CD4-positive, alpha-beta T cell (primary cell): ENCODE measurements around the gene SKOR1. TPM values are rescaled to one million over a fixed set of nuclear protein-coding genes. Genes with fewer than 3 reads are reported as not detected.

Experiments used
- ATAC-seq: fragments of 200-7000 bp; cut with Tn5 transposase; one replicate; pipeline ENCODE4 v1.10.0; 2022; ENCODE audit warnings: mild to moderate bottlenecking; ENCODE audit not compliant: poor library complexity
- CTCF ChIA-PET: fragments of 350-600 bp; sonication (Branson Sonifier 250); formaldehyde crosslinking; loops from one replicate; lab custom pipeline; 2021; ENCODE audit warnings: antibody characterized with exemption, inconsistent platforms; lab: Charles Lee
- POLR2A ChIA-PET: fragments of 350-600 bp; sonication (Branson Sonifier 250); formaldehyde crosslinking; loops from one replicate; lab custom pipeline; 2021; ENCODE audit warnings: antibody characterized with exemption, inconsistent platforms; lab: Charles Lee
- DNase-seq, 14 experiments: peaks; one replicate each; pipeline ENCODE4 v3.0.0-alpha.2; 2013 to 2020; ENCODE audit warnings: mixed read lengths in 2 of 14
- H3K27ac ChIP-seq, 2 donors: one replicate each; pipeline versions ENCODE4 v1.5.1 to v1.7.0; 2013; ENCODE audit warnings: low read length in 2 of 2, low read depth in 1 of 2, mild to moderate bottlenecking in 1 of 2
- H3K27me3 ChIP-seq, 2 experiments: 1 replicate in 1 of 2; 2 replicates in 1 of 2; pipeline versions ENCODE4 v1.6.1 to v1.7.0; 2013; ENCODE audit warnings: low read length in 2 of 2, control low read depth in 1 of 2, mild to moderate bottlenecking in 1 of 2, moderate library complexity in 1 of 2; ENCODE audit not compliant: insufficient read depth in 2 of 2, control insufficient read depth in 1 of 2
- H3K36me3 ChIP-seq: one replicate; pipeline ENCODE4 v1.6.1; 2013; ENCODE audit warnings: low read length, control low read depth; ENCODE audit not compliant: insufficient read depth
- H3K4me1 ChIP-seq: one replicate; pipeline ENCODE4 v1.6.1; 2013; ENCODE audit warnings: low read length, control low read depth; ENCODE audit not compliant: insufficient read depth
- H3K4me3 ChIP-seq: one replicate; pipeline ENCODE4 v1.5.1; 2013; ENCODE audit warnings: mild to moderate bottlenecking, low read length, moderate library complexity
- H3K9me3 ChIP-seq, 2 experiments: 1 replicate in 1 of 2; 2 replicates in 1 of 2; pipeline versions ENCODE4 v1.6.1 to v1.7.0; 2013; ENCODE audit warnings: low read length in 2 of 2, mild to moderate bottlenecking in 2 of 2, control low read depth in 1 of 2, moderate library complexity in 1 of 2; ENCODE audit not compliant: control insufficient read depth in 1 of 2, insufficient read depth in 1 of 2
- H3K27ac Mint-ChIP-seq: one replicate; pipeline ENCODE4 v1.8.0; 2020; ENCODE audit warnings: mixed read lengths
- H3K27me3 Mint-ChIP-seq: one replicate; pipeline ENCODE4 v1.8.0; 2021; ENCODE audit warnings: mixed read lengths
- H3K36me3 Mint-ChIP-seq: one replicate; pipeline ENCODE4 v1.8.0; 2021; ENCODE audit warnings: low read depth, mixed read lengths
- H3K4me1 Mint-ChIP-seq: one replicate; pipeline ENCODE4 v1.8.0; 2021; ENCODE audit warnings: low read depth, mixed read lengths
- H3K4me3 Mint-ChIP-seq: one replicate; pipeline ENCODE4 v1.8.0; 2020; ENCODE audit warnings: mild to moderate bottlenecking, mixed read lengths
- H3K9me3 Mint-ChIP-seq: one replicate; pipeline ENCODE4 v1.8.0; 2020; ENCODE audit warnings: mixed read lengths
- intact Hi-C, 2 experiments: fragments of 100-400 bp; cut with DNase I in 1 of 2; cut with micrococcal nuclease in 1 of 2; formaldehyde crosslinking; loops; one replicate each; pipeline versions ENCODE4 v1.15.1 to v1.9.0; 2023 to 2025; cut with DNase I, micrococcal nuclease
- total RNA-seq, 174 experiments: library from RNA in 2 of 174; stranded (reverse) in 2 of 174; gene quantifications; one replicate each; pipeline ENCODE4 v1.2.3 and lab custom pipeline; 2021 to 2026
- TF ChIP-seq, protein P1 (sequence below): fragments of 200-600 bp; IDR thresholded peaks from one replicate; pipeline ENCODE4 v1.8.0; 2022; ENCODE audit warnings: antibody characterized with exemption, mild to moderate bottlenecking

The SKOR1 gene
- total RNA-seq, 2 experiments from 2014 or later: 1.8 to 2.2 TPM

DNA sequence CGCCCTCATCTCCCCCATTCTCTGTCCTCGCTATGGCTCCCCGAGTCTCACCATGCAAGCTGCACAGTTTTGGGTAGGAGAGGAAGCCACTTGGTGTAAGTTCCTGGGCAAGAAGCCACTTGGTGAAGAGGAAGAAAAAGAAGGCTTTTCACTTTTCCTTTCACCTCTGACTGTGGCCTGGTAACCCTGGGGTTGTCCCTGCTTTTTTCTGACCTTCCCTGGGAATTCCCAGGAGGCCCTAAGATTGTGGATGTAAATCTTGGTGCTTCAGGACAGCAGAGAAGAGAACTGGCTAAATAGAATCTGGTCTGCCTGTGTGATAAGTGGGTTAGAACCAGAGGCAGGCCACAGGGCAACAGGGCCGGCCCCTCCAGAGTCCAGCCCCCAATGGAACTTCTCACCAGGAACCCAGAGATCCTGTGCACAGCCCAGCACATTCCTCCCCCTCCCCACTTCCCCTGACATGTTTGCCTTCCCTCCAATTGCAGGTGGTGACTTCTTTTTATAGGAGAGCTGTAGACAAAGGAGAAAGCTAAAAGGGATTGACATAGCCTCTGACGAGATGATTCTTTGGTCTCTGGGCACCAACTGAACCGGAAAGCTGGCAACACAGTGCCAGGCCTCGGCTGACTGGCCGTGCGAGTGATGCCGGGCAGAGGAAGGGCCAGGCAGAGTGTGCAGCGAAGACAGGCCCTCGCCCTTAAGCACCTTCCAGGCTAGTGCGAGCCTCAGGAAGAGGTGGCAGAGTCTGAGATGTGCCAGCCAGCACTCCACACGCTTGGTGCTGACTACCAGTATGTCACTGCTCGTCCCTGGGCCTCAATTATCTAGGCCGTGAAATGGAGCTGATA is 19.4 kb upstream of the SKOR1 start:
- POLR2A ChIA-PET: no interaction called here
- H3K27ac Mint-ChIP-seq: no peak overlapping the region
- no peaks in the 10 kb centered on the region for H3K27me3 Mint-ChIP-seq
- no peaks in the 10 kb centered on the region for H3K9me3 Mint-ChIP-seq
- Histone ChIP-seq H3K4me1 (no peaks in the 10 kb centered on the region), H3K27ac (no peak overlapping the region), H3K9me3 (no peaks in the 10 kb centered on the region), H3K27me3 (no peaks in the 10 kb centered on the region), H3K36me3 (peaks cover 2% of the 10 kb centered on the region), H3K4me3 (no peak overlapping the region)
- TF ChIP-seq, protein P1, sequence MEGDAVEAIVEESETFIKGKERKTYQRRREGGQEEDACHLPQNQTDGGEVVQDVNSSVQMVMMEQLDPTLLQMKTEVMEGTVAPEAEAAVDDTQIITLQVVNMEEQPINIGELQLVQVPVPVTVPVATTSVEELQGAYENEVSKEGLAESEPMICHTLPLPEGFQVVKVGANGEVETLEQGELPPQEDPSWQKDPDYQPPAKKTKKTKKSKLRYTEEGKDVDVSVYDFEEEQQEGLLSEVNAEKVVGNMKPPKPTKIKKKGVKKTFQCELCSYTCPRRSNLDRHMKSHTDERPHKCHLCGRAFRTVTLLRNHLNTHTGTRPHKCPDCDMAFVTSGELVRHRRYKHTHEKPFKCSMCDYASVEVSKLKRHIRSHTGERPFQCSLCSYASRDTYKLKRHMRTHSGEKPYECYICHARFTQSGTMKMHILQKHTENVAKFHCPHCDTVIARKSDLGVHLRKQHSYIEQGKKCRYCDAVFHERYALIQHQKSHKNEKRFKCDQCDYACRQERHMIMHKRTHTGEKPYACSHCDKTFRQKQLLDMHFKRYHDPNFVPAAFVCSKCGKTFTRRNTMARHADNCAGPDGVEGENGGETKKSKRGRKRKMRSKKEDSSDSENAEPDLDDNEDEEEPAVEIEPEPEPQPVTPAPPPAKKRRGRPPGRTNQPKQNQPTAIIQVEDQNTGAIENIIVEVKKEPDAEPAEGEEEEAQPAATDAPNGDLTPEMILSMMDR: no peak
- no peak for ATAC-seq
- H3K4me3 Mint-ChIP-seq: no peak overlapping the region
- H3K4me1 Mint-ChIP-seq: no peaks in the 10 kb centered on the region
- peaks cover 36% of the 10 kb centered on the region for H3K36me3 Mint-ChIP-seq
- CTCF ChIA-PET: no interaction called here
- intact Hi-C loops: no loop called here
- DNase-seq: no peak

DNA sequence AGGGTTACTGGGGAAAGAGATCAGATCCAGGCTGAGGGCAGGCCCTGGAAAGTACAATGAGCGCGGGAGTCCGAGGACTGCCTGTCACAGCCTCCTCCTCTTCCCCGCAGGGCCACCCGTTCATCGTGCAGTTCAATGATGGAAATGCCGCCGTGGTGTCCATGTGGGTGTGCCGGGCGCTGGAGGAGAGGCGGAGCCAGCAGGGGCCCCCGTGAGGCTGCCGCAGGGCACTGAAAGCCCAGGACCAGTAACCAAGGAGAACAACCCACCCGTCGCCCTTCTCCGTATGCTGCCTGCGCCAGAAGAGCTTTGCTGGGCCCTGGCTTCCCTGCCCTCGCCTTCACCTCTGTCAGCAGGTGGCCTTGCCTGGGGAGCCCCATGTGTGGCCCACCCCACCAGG is 18.8 kb upstream of the SKOR1 start:
- CTCF ChIA-PET: no interaction called here
- H3K27me3 Mint-ChIP-seq: no peaks in the 10 kb centered on the region
- H3K4me3 Mint-ChIP-seq: no peak overlapping the region
- Histone ChIP-seq H3K9me3 (no peaks in the 10 kb centered on the region), H3K36me3 (peaks cover 2% of the 10 kb centered on the region), H3K27me3 (no peaks in the 10 kb centered on the region), H3K4me3 (no peak overlapping the region), H3K4me1 (no peaks in the 10 kb centered on the region), H3K27ac (no peak overlapping the region)
- POLR2A ChIA-PET: no interaction called here
- H3K27ac Mint-ChIP-seq: no peak overlapping the region
- intact Hi-C loops: no loop called here
- TF ChIP-seq, protein P1: no peak
- ATAC-seq (no peak), DNase-seq (no peak)
- peaks cover 32% of the 10 kb centered on the region for H3K36me3 Mint-ChIP-seq
- no peaks in the 10 kb centered on the region for H3K4me1 Mint-ChIP-seq
- no peaks in the 10 kb centered on the region for H3K9me3 Mint-ChIP-seq

DNA sequence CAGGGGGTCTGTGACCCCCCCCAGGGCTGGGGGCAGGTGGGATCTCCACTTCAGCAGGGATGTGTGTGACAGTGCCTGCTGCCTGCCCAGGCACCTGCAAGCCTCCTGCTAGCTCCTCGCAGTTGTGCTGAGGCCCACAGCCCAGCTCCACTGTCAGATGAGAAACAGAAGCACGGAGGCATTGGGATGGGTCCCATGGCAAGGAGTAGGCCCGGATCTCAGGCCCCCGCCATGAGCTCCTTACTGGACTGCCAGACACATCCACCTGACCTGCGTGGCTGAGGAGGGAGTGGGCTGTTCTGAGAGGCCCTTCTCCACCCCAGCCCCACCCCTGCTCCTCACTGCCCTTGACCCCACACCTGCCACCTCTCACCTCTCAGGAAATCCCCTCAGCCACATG is 18.2 kb upstream of the SKOR1 start:
- H3K27me3 Mint-ChIP-seq: peaks cover 2% of the 10 kb centered on the region
- no peaks in the 10 kb centered on the region for H3K9me3 Mint-ChIP-seq
- H3K4me3 Mint-ChIP-seq: no peak overlapping the region
- TF ChIP-seq, protein P1: no peak
- ChIA-PET CTCF (no interaction called here), POLR2A (no interaction called here)
- Histone ChIP-seq H3K4me1 (no peaks in the 10 kb centered on the region), H3K9me3 (peaks cover 0 to 2% of the 10 kb centered on the region in 2 experiments), H3K27ac (no peak overlapping the region), H3K36me3 (peaks cover 2% of the 10 kb centered on the region), H3K4me3 (no peak overlapping the region), H3K27me3 (no peaks in the 10 kb centered on the region)
- intact Hi-C loops: no loop called here
- peaks cover 27% of the 10 kb centered on the region for H3K36me3 Mint-ChIP-seq
- H3K27ac Mint-ChIP-seq: no peak overlapping the region
- no peak for ATAC-seq
- no peak for DNase-seq
- no peaks in the 10 kb centered on the region for H3K4me1 Mint-ChIP-seq
